ENCODE measurements around the gene HSDL1. TPM values are rescaled to one million over a fixed set of nuclear protein-coding genes. Genes with fewer than 3 reads are reported as not detected.
A peak's percentile ranks its signal among the peaks of the same experiment; 100 is the strongest.

The HSDL1 gene
- total RNA-seq, 2 donors from 2014 or later = 14.6 to 15.4 TPM

- no peaks in the 10 kb centered on the region for H3K9me3 ChIP-seq
- DNase-seq (ENCODE audit: low spot score) = no peak
- no peaks in the 10 kb centered on the region for H3K27me3 ChIP-seq
- H3K4me1 ChIP-seq = peaks cover 0 to 31% of the 10 kb centered on the region in 2 donors
- H3K4me3 ChIP-seq = no peak overlapping the region
- peaks cover 15% of the 10 kb centered on the region for H3K36me3 ChIP-seq
- no peak for TF ChIP-seq CTCF (IDR thresholded peaks at IDR 0.05)
- H3K27ac ChIP-seq = peak overlapping the region; percentile 22 to 58
These were observed 39.6 kb downstream of the HSDL1 start for GRCh38 chr16:84105301-84105815.

- H3K36me3 ChIP-seq = peaks cover 15% of the 10 kb centered on the region
- peaks cover 0 to 31% of the 10 kb centered on the region in 2 donors for H3K4me1 ChIP-seq
- H3K27me3 ChIP-seq = no peaks in the 10 kb centered on the region
- TF ChIP-seq CTCF (IDR thresholded peaks at IDR 0.05) = no peak
- no peaks in the 10 kb centered on the region for H3K9me3 ChIP-seq
- H3K4me3 ChIP-seq = no peak overlapping the region
- DNase-seq (ENCODE audit: low spot score) = no peak
- H3K27ac ChIP-seq = peak overlapping the region in 1 of 2 donors; percentile 11
These were observed 40.7 kb downstream of the HSDL1 start for GRCh38 chr16:84104231-84104630.

- Histone ChIP-seq H3K9me3 (no peaks in the 10 kb centered on the region), H3K36me3 (peaks cover 20% of the 10 kb centered on the region), H3K27ac (no peak overlapping the region), H3K4me3 (no peak overlapping the region), H3K27me3 (no peaks in the 10 kb centered on the region), H3K4me1 (peaks cover 0 to 31% of the 10 kb centered on the region in 2 donors)
- no peak for TF ChIP-seq CTCF (IDR thresholded peaks at IDR 0.05)
- DNase-seq (ENCODE audit: low spot score) = no peak
These were observed 41.3 kb downstream of the HSDL1 start for GRCh38 chr16:84103678-84104077.

- H3K27me3 ChIP-seq = no peaks in the 10 kb centered on the region
- no peak overlapping the region for H3K4me3 ChIP-seq
- no peak for TF ChIP-seq CTCF (IDR thresholded peaks at IDR 0.05)
- no peak for DNase-seq (ENCODE audit: low spot score)
- peaks cover 48% of the 10 kb centered on the region for H3K36me3 ChIP-seq
- H3K9me3 ChIP-seq = no peaks in the 10 kb centered on the region
- peaks cover 0 to 6% of the 10 kb centered on the region in 2 donors for H3K4me1 ChIP-seq
- no peak overlapping the region for H3K27ac ChIP-seq
These were observed 46.0 kb downstream of the HSDL1 start for GRCh38 chr16:84098939-84099338.

GRCh38 chr16:84096447-84097005 is 48.5 kb downstream of the HSDL1 start:
- no peak overlapping the region for H3K4me3 ChIP-seq
- H3K27ac ChIP-seq = no peak overlapping the region
- peaks cover 70% of the 10 kb centered on the region for H3K36me3 ChIP-seq
- H3K27me3 ChIP-seq = no peaks in the 10 kb centered on the region
- no peak for TF ChIP-seq CTCF (IDR thresholded peaks at IDR 0.05)
- no peak for DNase-seq (ENCODE audit: low spot score)
- no peaks in the 10 kb centered on the region for H3K9me3 ChIP-seq
- H3K4me1 ChIP-seq = peaks cover 0 to 5% of the 10 kb centered on the region in 2 donors

- H3K4me3 ChIP-seq = no peak overlapping the region
- H3K4me1 ChIP-seq = peaks cover 0 to 5% of the 10 kb centered on the region in 2 donors
- TF ChIP-seq CTCF (IDR thresholded peaks at IDR 0.05) = no peak
- H3K9me3 ChIP-seq = no peaks in the 10 kb centered on the region
- H3K27me3 ChIP-seq = no peaks in the 10 kb centered on the region
- peak overlapping the region in 1 of 2 donors; percentile 33 for H3K27ac ChIP-seq
- no peak for DNase-seq (ENCODE audit: low spot score)
- peaks cover 71% of the 10 kb centered on the region for H3K36me3 ChIP-seq
These were observed 49.5 kb downstream of the HSDL1 start for GRCh38 chr16:84095466-84095865.

Data from right atrium auricular region (tissue), 2 donors.